ES-I3 (cell line): ENCODE measurements around the gene COL25A1.

Experiments
- H3K36me3 ChIP-seq: 2 replicates; pipeline ENCODE4 v1.6.1; 2013; ENCODE audit warnings: mild to moderate bottlenecking, low read length, control low read depth, moderate library complexity; ENCODE audit not compliant: insufficient read depth
- H3K4me1 ChIP-seq: 2 replicates; pipeline ENCODE4 v1.6.1; 2013; ENCODE audit warnings: mild to moderate bottlenecking, control low read depth, low read length; ENCODE audit not compliant: insufficient read depth
- H3K9ac ChIP-seq: 2 replicates; pipeline ENCODE4 v1.6.1; 2013; ENCODE audit warnings: low read depth, mild to moderate bottlenecking, low read length, moderate library complexity
- H3K9me3 ChIP-seq: 2 replicates; pipeline ENCODE4 v1.6.1; 2013; ENCODE audit warnings: mild to moderate bottlenecking, low read length, moderate library complexity; ENCODE audit not compliant: control insufficient read depth, insufficient read depth

The COL25A1 gene

DNA sequence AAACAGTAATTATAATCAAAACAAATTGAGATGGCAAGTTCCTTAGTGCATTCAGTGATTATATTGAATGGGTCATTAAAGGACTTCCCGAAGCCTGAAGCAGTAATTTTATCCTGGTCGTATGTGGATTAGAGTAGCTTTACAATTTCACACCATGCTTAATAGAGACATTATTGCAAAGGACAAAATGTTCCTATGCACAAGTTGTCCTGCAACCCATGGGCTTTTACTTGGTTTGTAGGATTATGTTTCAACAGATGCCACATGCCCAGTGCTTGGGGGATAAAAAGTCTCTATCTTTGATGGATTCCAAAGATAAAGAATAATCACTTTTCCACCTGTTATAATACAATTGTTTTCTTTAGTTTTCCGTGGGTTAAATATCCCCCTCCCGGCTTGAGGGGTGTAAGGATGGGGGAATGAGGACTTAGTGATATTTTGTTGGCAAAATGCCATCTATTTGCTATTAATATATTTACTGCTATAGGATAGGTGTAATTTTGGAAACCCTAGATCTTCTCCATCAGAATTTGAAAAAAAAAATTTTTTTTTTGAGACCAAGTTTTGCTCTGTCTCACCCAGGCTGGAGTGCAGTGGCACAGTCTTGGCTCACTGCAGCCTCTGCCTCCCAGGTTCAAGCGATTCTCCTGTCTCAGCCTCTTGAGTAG is 383.1 kb downstream of the COL25A1 start:
- no peaks in the 10 kb centered on the region for H3K36me3 ChIP-seq
- no peaks in the 10 kb centered on the region for H3K9me3 ChIP-seq
- no peaks in the 10 kb centered on the region for H3K4me1 ChIP-seq
- no peak overlapping the region for H3K9ac ChIP-seq

DNA sequence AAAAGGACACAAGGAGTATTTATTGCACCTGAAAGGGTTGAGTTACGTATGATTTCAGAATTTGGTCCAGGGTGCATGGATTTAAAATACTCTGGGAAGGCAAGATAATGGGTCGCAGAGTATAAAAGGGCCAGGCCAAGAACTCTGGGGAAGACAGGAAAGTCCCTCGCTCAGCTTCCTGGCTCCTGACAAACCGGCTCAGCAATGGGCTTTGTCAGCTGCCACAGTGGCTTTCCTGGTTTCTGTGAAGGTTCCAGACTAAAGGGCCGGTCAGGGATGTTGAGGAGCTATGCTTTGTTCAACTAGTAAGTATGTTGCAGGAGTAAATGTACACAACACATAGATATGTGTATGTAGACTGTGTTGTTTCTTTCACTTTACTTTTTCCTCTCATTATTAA is 385.2 kb downstream of the COL25A1 start:
- H3K36me3 ChIP-seq: no peaks in the 10 kb centered on the region
- no peak overlapping the region for H3K9ac ChIP-seq
- H3K9me3 ChIP-seq: no peaks in the 10 kb centered on the region
- no peaks in the 10 kb centered on the region for H3K4me1 ChIP-seq

DNA sequence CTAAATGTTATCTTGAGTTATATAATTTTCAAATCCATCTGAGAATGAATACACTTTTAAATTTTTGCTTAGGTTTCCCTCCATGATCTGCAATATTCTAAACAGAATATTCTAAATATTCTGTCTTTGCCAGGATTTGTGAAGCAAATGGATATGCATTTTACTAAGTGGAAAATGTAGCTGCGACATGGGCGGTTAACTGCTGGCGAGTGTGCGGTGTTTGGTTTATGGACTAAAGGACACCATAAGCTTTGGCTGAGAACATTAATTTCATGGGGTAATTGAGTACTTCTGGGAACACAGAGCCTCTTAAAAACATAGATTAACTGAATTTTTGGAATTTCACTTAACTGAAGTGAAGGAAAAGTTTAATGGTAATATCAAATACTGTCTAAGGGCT is 385.8 kb downstream of the COL25A1 start:
- Histone ChIP-seq H3K9me3 (no peaks in the 10 kb centered on the region), H3K36me3 (no peaks in the 10 kb centered on the region), H3K9ac (no peak overlapping the region), H3K4me1 (no peaks in the 10 kb centered on the region)

DNA sequence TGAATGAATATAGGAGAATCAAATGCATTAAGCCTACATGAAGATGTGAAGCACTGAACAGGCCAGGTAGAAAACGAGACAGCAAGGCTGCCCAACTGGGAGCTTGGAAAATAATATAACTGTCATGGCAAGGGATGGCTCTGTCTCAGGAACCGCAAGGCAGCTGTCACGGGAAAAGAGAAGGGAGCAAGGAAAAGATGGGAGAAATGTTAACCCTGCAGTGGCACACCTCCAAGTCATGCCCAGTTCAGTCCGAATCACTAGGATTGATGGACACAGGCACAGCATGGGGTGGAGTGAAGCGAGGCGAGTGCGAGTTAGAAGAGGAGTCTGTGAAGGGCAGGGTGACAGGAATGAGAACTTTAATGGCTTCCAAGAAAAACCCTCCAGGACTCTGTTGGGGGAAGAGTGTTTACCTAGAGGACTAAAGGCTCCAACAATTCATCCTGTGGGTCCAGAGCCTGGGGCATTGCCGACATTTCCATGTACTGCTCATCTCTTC is 395.5 kb downstream of the COL25A1 start:
- no peaks in the 10 kb centered on the region for H3K36me3 ChIP-seq
- no peaks in the 10 kb centered on the region for H3K4me1 ChIP-seq
- H3K9me3 ChIP-seq: no peaks in the 10 kb centered on the region
- H3K9ac ChIP-seq: no peak overlapping the region

DNA sequence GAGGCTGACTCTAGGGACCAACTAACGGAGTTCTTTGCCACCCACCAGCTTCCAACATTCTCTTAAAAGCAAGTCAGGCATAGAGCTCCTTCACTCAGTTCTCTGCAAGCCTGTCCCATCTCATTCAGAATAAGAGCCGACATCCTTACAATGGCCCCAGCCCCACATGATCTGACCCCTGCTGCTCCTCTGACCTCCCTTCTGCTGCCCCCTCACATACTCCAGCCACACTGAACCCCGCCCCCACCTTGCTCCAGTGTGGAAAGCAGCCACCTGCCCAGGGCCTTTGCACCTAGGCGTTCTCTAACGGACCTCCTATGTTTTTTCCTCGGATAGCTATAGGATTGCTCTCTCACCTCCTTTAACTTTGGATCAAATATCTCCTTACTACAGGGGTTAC is 396.5 kb downstream of the COL25A1 start:
- no peaks in the 10 kb centered on the region for H3K36me3 ChIP-seq
- H3K9me3 ChIP-seq: no peaks in the 10 kb centered on the region
- no peaks in the 10 kb centered on the region for H3K4me1 ChIP-seq
- no peak overlapping the region for H3K9ac ChIP-seq

DNA sequence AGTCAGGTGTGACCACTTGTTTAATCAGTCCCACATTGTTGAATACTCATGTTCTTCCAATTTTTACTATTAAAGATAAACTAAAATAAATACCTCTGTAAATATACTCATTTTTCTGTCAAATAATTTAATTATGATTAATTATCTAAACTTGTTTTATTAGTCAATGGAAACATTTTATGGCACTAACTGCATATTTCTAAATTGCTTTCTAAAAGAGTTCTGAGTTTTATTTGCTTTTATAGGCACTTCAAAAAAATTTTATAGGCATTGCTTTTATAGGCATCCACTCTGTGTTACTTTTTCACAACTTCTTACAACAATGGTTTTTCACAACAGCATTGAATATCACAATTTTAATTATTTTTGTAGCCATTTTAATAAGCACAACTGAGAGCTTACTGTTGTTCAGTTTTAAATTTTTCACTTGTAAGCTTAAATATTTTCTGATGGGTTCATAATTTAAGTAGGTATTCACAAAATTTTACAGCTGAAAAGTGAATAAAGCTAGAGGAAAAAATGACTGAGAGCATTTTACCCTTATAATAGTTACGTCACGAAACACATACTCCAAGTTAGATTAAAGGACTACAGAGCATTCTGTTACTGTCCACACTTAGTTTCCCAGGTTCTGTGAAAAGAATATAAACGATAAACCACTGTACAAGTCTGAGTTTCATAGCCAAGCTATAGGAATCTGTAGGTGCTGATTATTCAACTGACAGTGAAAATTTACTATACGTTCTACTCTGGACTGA is 398.8 kb downstream of the COL25A1 start:
- Histone ChIP-seq H3K9me3 (no peaks in the 10 kb centered on the region), H3K36me3 (no peaks in the 10 kb centered on the region)

DNA sequence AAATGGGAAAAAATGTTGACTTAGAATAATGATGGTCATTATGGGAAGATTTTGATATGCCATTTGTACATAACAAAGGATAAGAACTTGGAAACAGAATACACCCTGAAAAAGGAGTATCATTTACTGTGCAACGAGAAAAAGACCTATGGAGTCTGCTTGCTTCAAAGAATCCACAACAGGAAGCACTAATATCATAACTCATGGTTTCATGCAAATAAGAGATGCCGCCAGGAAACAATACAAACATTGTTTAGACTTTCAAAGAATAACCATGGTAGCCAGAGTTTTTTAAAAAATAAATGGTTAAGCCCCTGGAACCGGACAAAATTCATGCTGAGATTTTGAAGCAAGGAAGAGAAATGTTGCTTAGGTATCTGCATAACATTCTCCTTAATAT is 399.7 kb downstream of the COL25A1 start:
- H3K4me1 ChIP-seq: peaks cover 9% of the 10 kb centered on the region; the same call in 1 of the 2 replicates
- H3K36me3 ChIP-seq: no peaks in the 10 kb centered on the region
- H3K9me3 ChIP-seq: no peaks in the 10 kb centered on the region
- H3K9ac ChIP-seq: no peak overlapping the region

More for the DNA sequence above, 398.8 kb downstream of the COL25A1 start:
- Histone ChIP-seq H3K4me1 (peaks cover 9% of the 10 kb centered on the region; the same call in 1 of the 2 replicates), H3K9ac (no peak overlapping the region)

DNA sequence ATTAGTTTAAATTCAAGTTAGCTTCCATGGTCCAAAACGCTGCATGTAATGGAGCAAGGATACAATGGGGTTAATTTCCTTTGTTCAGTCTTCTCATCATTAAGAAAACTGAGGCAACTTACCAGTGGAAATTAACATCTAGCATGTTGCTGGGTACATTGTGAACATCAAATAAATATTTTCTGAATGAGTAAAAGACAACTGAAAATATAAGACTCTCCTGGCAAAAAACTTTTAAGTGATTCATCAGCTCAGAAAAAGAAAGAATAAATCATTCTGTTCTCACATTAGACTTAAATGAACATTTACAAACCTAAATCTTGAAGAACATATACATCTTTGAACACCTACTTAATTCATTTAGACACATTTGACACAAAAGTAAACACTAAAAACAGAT is 401.2 kb downstream of the COL25A1 start:
- Histone ChIP-seq H3K9me3 (no peaks in the 10 kb centered on the region), H3K36me3 (no peaks in the 10 kb centered on the region), H3K9ac (no peak overlapping the region), H3K4me1 (peaks cover 15% of the 10 kb centered on the region)

DNA sequence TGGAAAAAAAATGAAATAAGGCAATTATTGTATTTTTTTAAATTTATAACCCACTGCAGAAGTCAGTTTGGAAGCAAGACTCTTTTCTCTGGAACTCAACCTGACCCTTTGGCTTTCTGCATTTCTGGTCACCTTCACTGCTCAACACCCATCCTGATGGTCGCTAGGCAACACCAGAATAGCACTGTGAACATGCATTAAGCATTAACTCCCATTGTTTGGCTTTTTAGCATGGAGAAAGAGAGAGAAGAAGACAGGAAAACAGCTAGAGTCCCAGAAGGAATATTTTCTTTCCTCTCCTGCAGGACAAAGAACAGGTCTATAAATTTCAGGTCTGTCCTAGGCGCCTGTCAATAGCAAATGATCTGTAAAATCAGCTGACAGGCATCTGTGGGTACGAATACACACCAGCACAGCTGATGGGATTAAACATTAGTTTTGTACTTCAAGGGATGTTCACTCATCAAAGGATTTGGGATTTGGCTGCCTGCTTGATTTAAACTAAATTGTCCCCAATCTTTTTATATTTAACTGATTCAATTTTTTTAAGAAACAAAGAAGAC is 402.4 kb downstream of the COL25A1 start:
- Histone ChIP-seq H3K4me1 (peaks cover 22% of the 10 kb centered on the region), H3K9ac (no peak overlapping the region), H3K36me3 (no peaks in the 10 kb centered on the region), H3K9me3 (no peaks in the 10 kb centered on the region)

DNA sequence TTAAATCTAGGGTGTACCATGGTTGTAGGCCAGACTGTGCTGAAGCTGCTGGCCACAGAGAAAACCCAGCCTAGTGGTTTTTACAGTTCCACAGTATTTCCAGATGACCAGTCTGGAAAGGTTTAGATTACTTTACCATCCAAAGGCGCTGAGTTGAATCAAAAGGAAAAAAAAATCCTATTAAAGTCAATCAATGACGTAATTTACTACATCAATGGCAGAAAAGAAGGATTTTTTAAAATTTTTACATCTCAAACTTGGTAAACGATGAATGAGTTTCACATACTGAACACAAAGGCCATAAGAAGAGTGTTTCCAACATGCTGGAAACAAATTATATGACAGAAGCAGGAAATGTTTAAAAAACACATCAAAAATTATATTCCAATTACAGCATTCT is 409.0 kb downstream of the COL25A1 start:
- Histone ChIP-seq H3K9ac (no peak overlapping the region), H3K36me3 (no peaks in the 10 kb centered on the region), H3K9me3 (no peaks in the 10 kb centered on the region), H3K4me1 (peaks cover 36% of the 10 kb centered on the region)

DNA sequence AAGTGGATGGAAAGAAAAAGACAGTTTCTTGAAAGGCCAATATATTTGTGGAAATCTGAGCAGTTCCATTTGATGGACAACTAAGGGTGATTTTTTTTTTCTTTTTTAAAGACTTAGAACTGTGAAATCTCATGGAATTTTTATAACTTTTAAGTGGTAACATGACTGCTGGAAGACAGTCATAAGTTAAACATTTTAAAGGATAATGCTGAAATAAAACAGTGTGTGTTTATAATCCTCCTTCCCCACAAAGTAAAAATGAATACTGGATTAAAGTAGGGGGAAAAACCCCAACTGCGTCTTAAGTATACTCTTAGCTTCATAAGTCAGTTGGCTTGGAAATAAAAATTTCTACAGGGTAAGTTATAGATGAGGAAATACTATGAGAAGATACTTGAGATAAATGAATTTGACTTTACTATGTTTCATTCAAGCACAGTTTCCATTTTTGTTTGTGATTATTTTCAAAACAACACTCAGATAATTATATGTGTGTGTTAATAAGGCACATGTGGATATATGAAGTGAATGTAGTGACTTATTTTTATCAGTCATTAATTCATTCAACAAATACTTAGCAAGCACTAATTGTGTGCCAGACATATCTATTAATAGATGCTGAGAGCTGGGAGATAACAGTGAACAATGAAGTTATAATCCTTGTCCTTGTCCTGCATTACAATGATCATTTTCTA is 410.4 kb downstream of the COL25A1 start:
- H3K4me1 ChIP-seq: peaks cover 41% of the 10 kb centered on the region
- no peaks in the 10 kb centered on the region for H3K36me3 ChIP-seq
- H3K9me3 ChIP-seq: no peaks in the 10 kb centered on the region
- H3K9ac ChIP-seq: no peak overlapping the region

DNA sequence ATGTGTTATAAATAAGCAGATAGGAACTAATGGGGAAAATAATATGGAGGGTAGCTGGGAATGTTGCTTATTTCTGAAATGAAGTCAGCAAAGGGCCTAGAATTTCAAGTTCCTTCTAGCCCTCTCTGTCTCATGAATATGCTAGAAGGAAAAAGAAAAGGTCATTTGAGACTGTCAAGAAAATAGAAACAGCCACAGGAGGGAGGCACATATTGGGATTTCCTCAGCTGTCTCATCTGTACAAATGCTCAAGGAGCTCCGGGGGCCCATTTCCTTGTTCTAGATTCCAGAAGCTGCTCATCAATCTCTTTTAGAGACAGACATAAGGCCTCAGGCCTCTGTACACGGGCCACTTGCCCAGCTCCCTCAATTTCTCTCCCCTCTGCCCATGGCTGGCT is 412.0 kb downstream of the COL25A1 start:
- Histone ChIP-seq H3K9ac (no peak overlapping the region), H3K36me3 (no peaks in the 10 kb centered on the region), H3K4me1 (peaks cover 29% of the 10 kb centered on the region), H3K9me3 (no peaks in the 10 kb centered on the region)

DNA sequence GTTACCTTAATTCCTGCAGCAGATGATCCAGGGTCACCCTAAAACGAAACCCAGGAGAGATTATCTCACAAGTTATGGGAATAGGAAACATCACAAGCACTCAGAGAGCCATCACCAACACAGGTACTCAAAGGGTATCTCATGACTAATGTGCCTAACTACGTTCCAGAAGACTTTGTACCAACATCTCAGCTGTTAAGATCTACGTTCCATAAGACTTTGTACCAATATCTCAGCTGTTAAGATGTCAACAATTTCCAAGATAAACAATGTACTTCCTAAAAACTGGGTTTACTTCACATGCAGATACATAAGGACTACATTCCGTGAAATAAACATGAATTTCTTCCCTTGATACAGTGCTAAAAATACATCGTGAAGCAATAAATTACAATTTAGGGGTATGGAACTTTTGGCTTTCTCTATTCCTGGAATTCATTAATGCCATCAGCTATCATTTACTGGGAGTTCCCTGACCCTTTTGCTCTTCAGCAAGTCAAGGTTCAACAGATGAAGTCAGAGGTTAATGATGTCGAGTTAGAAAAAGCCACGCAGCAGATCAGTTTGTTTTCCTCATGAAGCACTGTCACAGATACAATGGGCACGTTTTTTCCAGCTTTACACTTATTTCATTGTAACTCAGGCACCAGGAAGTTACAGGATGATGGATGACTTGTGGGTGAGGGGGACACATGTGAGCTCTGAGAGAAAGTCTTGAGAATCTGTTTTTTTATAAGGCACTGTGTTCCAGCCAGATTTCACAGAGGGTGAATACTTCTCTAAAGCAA is 412.6 kb downstream of the COL25A1 start:
- Histone ChIP-seq H3K36me3 (no peaks in the 10 kb centered on the region), H3K9me3 (no peaks in the 10 kb centered on the region), H3K4me1 (peaks cover 28% of the 10 kb centered on the region), H3K9ac (no peak overlapping the region)

DNA sequence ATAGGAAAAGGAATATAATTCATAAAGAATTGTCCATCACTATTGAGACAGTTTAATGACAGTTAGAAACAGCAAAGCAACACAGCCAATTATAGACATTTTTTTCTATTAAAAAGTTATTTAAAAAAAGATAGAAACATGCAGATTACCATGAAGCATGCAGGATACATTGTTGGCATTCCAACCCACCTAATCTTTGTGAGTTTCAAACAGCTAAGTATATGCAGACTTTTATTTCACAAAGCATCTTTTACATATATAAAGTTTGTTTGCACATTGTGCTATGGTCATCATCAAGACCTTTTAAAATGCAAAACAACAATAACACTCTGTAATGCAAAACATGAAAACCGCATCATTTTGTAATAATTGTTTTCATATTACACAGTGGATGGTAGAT is 413.7 kb downstream of the COL25A1 start:
- Histone ChIP-seq H3K9me3 (no peaks in the 10 kb centered on the region), H3K4me1 (peaks cover 28% of the 10 kb centered on the region), H3K36me3 (no peaks in the 10 kb centered on the region), H3K9ac (no peak overlapping the region)
